Muscle layer of duodenum (tissue), 2 donors: Measurements from ENCODE around the gene UBALD2.

Experiments used
- H3K27ac ChIP-seq: one replicate; pipeline ENCODE4 v1.7.0; 2013; ENCODE audit warnings: mild to moderate bottlenecking, low read length
- H3K27me3 ChIP-seq: one replicate; pipeline ENCODE4 v1.7.0; 2013; ENCODE audit warnings: low read depth, mild to moderate bottlenecking, control low read depth, low read length
- H3K36me3 ChIP-seq, 2 donors: one replicate each; pipeline ENCODE4 v1.7.0; 2013; ENCODE audit warnings: low read length in 2 of 2, control low read depth in 1 of 2, mild to moderate bottlenecking in 1 of 2; ENCODE audit not compliant: insufficient read depth in 2 of 2, control insufficient read depth in 1 of 2
- H3K4me1 ChIP-seq, 2 donors: one replicate each; pipeline ENCODE4 v1.7.0; 2013; ENCODE audit warnings: low read length in 2 of 2, mild to moderate bottlenecking in 2 of 2, control low read depth in 1 of 2, moderate library complexity in 1 of 2; ENCODE audit not compliant: insufficient read depth in 2 of 2, control insufficient read depth in 1 of 2
- H3K4me3 ChIP-seq, 2 donors: one replicate each; pipeline ENCODE4 v1.7.0; 2013; ENCODE audit warnings: low read length in 2 of 2, low read depth in 1 of 2, mild to moderate bottlenecking in 1 of 2
- H3K9me3 ChIP-seq, 2 donors: one replicate each; pipeline ENCODE4 v1.7.0; 2013; ENCODE audit warnings: low read length in 2 of 2, control low read depth in 1 of 2, mild to moderate bottlenecking in 1 of 2; ENCODE audit not compliant: control insufficient read depth in 1 of 2
- donor health status: healthy.

The UBALD2 gene

GRCh38 chr17:76268991-76269981 is 4.1 kb downstream of the UBALD2 start:
- H3K4me1 ChIP-seq = peaks cover 8 to 59% of the 10 kb centered on the region in 2 donors
- H3K4me3 ChIP-seq = no peak overlapping the region
- H3K36me3 ChIP-seq = peaks cover 0 to 9% of the 10 kb centered on the region in 2 donors
- no peaks in the 10 kb centered on the region for H3K27me3 ChIP-seq
- H3K9me3 ChIP-seq = no peaks in the 10 kb centered on the region
- no peak overlapping the region for H3K27ac ChIP-seq

GRCh38 chr17:76270127-76270592 is 5.0 kb downstream of the UBALD2 start:
- Histone ChIP-seq H3K27me3 (no peaks in the 10 kb centered on the region), H3K27ac (no peak overlapping the region), H3K9me3 (no peaks in the 10 kb centered on the region), H3K36me3 (peaks cover 0 to 9% of the 10 kb centered on the region in 2 donors), H3K4me1 (peaks cover 6 to 56% of the 10 kb centered on the region in 2 donors), H3K4me3 (no peak overlapping the region)

GRCh38 chr17:76270770-76271668 is 5.9 kb downstream of the UBALD2 start:
- Histone ChIP-seq H3K4me1 (peaks cover 6 to 56% of the 10 kb centered on the region in 2 donors), H3K9me3 (no peaks in the 10 kb centered on the region), H3K36me3 (peaks cover 0 to 9% of the 10 kb centered on the region in 2 donors), H3K27me3 (no peaks in the 10 kb centered on the region), H3K27ac (peak overlapping the region; percentile 31), H3K4me3 (peak overlapping the region; percentile 50 to 52)

- peaks cover 0 to 9% of the 10 kb centered on the region in 2 donors for H3K36me3 ChIP-seq
- H3K9me3 ChIP-seq = no peaks in the 10 kb centered on the region
- H3K4me1 ChIP-seq = peaks cover 6 to 49% of the 10 kb centered on the region in 2 donors
- peak overlapping the region; percentile 50 to 52 for H3K4me3 ChIP-seq
- H3K27me3 ChIP-seq = no peaks in the 10 kb centered on the region
- peak overlapping the region; percentile 31 for H3K27ac ChIP-seq
These were observed 6.8 kb downstream of the UBALD2 start for GRCh38 chr17:76271669-76272540.

- no peaks in the 10 kb centered on the region for H3K9me3 ChIP-seq
- peaks cover 0 to 9% of the 10 kb centered on the region in 2 donors for H3K36me3 ChIP-seq
- H3K4me3 ChIP-seq = peak overlapping the region in 1 of 2 donors; percentile 52
- H3K27me3 ChIP-seq = no peaks in the 10 kb centered on the region
- H3K4me1 ChIP-seq = peaks cover 4 to 41% of the 10 kb centered on the region in 2 donors
- H3K27ac ChIP-seq = no peak overlapping the region
These were observed 7.6 kb downstream of the UBALD2 start for GRCh38 chr17:76272541-76273444.

GRCh38 chr17:76273445-76274111 is 8.4 kb downstream of the UBALD2 start:
- Histone ChIP-seq H3K36me3 (peaks cover 0 to 9% of the 10 kb centered on the region in 2 donors), H3K4me1 (peaks cover 0 to 33% of the 10 kb centered on the region in 2 donors), H3K9me3 (no peaks in the 10 kb centered on the region), H3K4me3 (no peak overlapping the region), H3K27ac (no peak overlapping the region), H3K27me3 (no peaks in the 10 kb centered on the region)

GRCh38 chr17:76274112-76274956 is 9.2 kb downstream of the UBALD2 start:
- peaks cover 0 to 5% of the 10 kb centered on the region in 2 donors for H3K36me3 ChIP-seq
- H3K4me3 ChIP-seq = no peak overlapping the region
- no peaks in the 10 kb centered on the region for H3K9me3 ChIP-seq
- H3K4me1 ChIP-seq = peaks cover 0 to 30% of the 10 kb centered on the region in 2 donors
- H3K27ac ChIP-seq = no peak overlapping the region
- H3K27me3 ChIP-seq = no peaks in the 10 kb centered on the region

- peaks cover 0 to 5% of the 10 kb centered on the region in 2 donors for H3K36me3 ChIP-seq
- H3K27me3 ChIP-seq = no peaks in the 10 kb centered on the region
- H3K27ac ChIP-seq = no peak overlapping the region
- H3K4me3 ChIP-seq = no peak overlapping the region
- peaks cover 0 to 32% of the 10 kb centered on the region in 2 donors for H3K4me1 ChIP-seq
- H3K9me3 ChIP-seq = no peaks in the 10 kb centered on the region
These were observed 10.4 kb downstream of the UBALD2 start for GRCh38 chr17:76275382-76276068.
